Urinary bladder (tissue), 4 donors: Measurements from ENCODE around the gene GUK1. TPM values are rescaled to one million over a fixed set of nuclear protein-coding genes. Genes with fewer than 3 reads are reported as not detected.
A peak's percentile ranks its signal among the peaks of the same experiment; 100 is the strongest.

Experiments
- DNase-seq: peaks from one replicate; pipeline ENCODE4 v3.0.0-alpha.2; 2015; ENCODE audit errors: extremely low spot score
- H3K27ac ChIP-seq: one replicate; pipeline ENCODE4 v1.5.1; 2013; ENCODE audit warnings: low read depth, mild to moderate bottlenecking, moderate library complexity
- H3K36me3 ChIP-seq: one replicate; pipeline ENCODE4 v1.6.1; 2013; ENCODE audit warnings: mild to moderate bottlenecking, moderate library complexity; ENCODE audit not compliant: insufficient read depth
- H3K4me1 ChIP-seq: one replicate; pipeline ENCODE4 v1.6.1; 2013; ENCODE audit warnings: mild to moderate bottlenecking, moderate library complexity; ENCODE audit not compliant: insufficient read depth
- H3K4me3 ChIP-seq: one replicate; pipeline ENCODE4 v1.5.1; 2013; ENCODE audit warnings: low read depth, low read length
- WGBS: extraction: QIAGEN DNeasy Blood & Tissue Kit; methylation state at CpG from one replicate; pipeline ENCODE4 v1.1.7; 2013; 5-methylcytosine and 5-hydroxymethylcytosine counted together
- polyA plus RNA-seq: library from polyadenylated mRNA; stranded (reverse); fragments of 200-250 nt; gene quantifications from one replicate; pipeline ENCODE4 v1.2.3, GENCODE V29; 2013
- total RNA-seq: library from RNA; depleted of rRNA; stranded (reverse); fragments of >200 nt; gene quantifications from one replicate; pipeline ENCODE4 v1.2.3, GENCODE V29; 2014
- donor health status: healthy with polysubstance abuse.
- donor health status: healthy.

GUK1 gene
- total and polyA plus RNA-seq, 2 donors, result 103 to 492 TPM

- Histone ChIP-seq H3K4me1 (no peaks in the 10 kb centered on the region), H3K27ac (no peak overlapping the region), H3K4me3 (no peak overlapping the region), H3K36me3 (no peaks in the 10 kb centered on the region)
- WGBS, result 83% methylated on average over 2 of the region's 2 CpGs
- DNase-seq, result no peak
These were observed 8.3 kb upstream of the GUK1 start for GRCh38 chr1:228131766-228132165.

- Histone ChIP-seq H3K27ac (no peak overlapping the region), H3K4me3 (no peak overlapping the region), H3K4me1 (no peaks in the 10 kb centered on the region), H3K36me3 (no peaks in the 10 kb centered on the region)
- no peak for DNase-seq
- WGBS, result 82% methylated on average over 12 of the region's 12 CpGs
These were observed 5.5 kb upstream of the GUK1 start for GRCh38 chr1:228134591-228134990.

GRCh38 chr1:228136901-228137300 lies 3.2 kb upstream of the GUK1 start:
- Histone ChIP-seq H3K27ac (no peak overlapping the region), H3K4me1 (no peaks in the 10 kb centered on the region)
- WGBS, result 12% methylated on average over 1 of the region's 1 CpG

GRCh38 chr1:228139406-228139930 lies 611 bp upstream of the GUK1 start:
- DNase-seq, result no peak
- 19% methylated on average over 30 of the region's 30 CpGs for WGBS

More at GRCh38 chr1:228136901-228137300, 3.2 kb upstream of the GUK1 start:
- no peak for DNase-seq
- no peaks in the 10 kb centered on the region for H3K36me3 ChIP-seq
- no peak overlapping the region for H3K4me3 ChIP-seq

GRCh38 chr1:228140724-228141225 lies 696 bp downstream of the GUK1 start:
- no peaks in the 10 kb centered on the region for H3K4me1 ChIP-seq
- H3K36me3 ChIP-seq, result no peaks in the 10 kb centered on the region
- 5% methylated on average over 25 of the region's 25 CpGs for WGBS

More at GRCh38 chr1:228139406-228139930, 611 bp upstream of the GUK1 start:
- Histone ChIP-seq H3K4me1 (no peaks in the 10 kb centered on the region), H3K36me3 (no peaks in the 10 kb centered on the region), H3K27ac (peak overlapping the region; percentile 89), H3K4me3 (peak overlapping the region; percentile 34)

GRCh38 chr1:228141226-228142044 lies 1.4 kb downstream of the GUK1 start:
- no peaks in the 10 kb centered on the region for H3K4me1 ChIP-seq
- H3K4me3 ChIP-seq, result peak overlapping the region; percentile 69
- no peak for DNase-seq
- H3K27ac ChIP-seq, result no peak overlapping the region
- H3K36me3 ChIP-seq, result no peaks in the 10 kb centered on the region
- WGBS, result 42% methylated on average over 27 of the region's 27 CpGs

More at GRCh38 chr1:228140724-228141225, 696 bp downstream of the GUK1 start:
- Histone ChIP-seq H3K27ac (peak overlapping the region; percentile 90), H3K4me3 (peak overlapping the region; percentile 69)
- no peak for DNase-seq

GRCh38 chr1:228142155-228142691 lies 2.1 kb downstream of the GUK1 start:
- H3K36me3 ChIP-seq, result no peaks in the 10 kb centered on the region
- no peaks in the 10 kb centered on the region for H3K4me1 ChIP-seq
- no peak overlapping the region for H3K4me3 ChIP-seq
- no peak overlapping the region for H3K27ac ChIP-seq
- 75% methylated on average over 16 of the region's 16 CpGs for WGBS
- DNase-seq, result no peak

- Histone ChIP-seq H3K4me3 (no peak overlapping the region), H3K4me1 (no peaks in the 10 kb centered on the region), H3K36me3 (no peaks in the 10 kb centered on the region), H3K27ac (no peak overlapping the region)
- no peak for DNase-seq
- WGBS, result 80% methylated on average over 11 of the region's 11 CpGs
These were observed 2.6 kb downstream of the GUK1 start for GRCh38 chr1:228142701-228143136.

- H3K4me3 ChIP-seq, result no peak overlapping the region
- no peaks in the 10 kb centered on the region for H3K36me3 ChIP-seq
- no peak overlapping the region for H3K27ac ChIP-seq
- 88% methylated on average over 12 of the region's 12 CpGs for WGBS
- no peak for DNase-seq
- H3K4me1 ChIP-seq, result no peaks in the 10 kb centered on the region
These were observed 3.6 kb downstream of the GUK1 start for GRCh38 chr1:228143480-228144192.

GRCh38 chr1:228144193-228144992 lies 4.3 kb downstream of the GUK1 start:
- Histone ChIP-seq H3K27ac (no peak overlapping the region), H3K4me1 (no peaks in the 10 kb centered on the region), H3K36me3 (no peaks in the 10 kb centered on the region), H3K4me3 (no peak overlapping the region)
- WGBS, result 78% methylated on average over 16 of the region's 16 CpGs
- no peak for DNase-seq

- Histone ChIP-seq H3K4me1 (no peaks in the 10 kb centered on the region), H3K36me3 (no peaks in the 10 kb centered on the region), H3K27ac (no peak overlapping the region), H3K4me3 (no peak overlapping the region)
- no peak for DNase-seq
- 86% methylated on average over 8 of the region's 8 CpGs for WGBS
These were observed 4.9 kb downstream of the GUK1 start for GRCh38 chr1:228144993-228145343.

- H3K36me3 ChIP-seq, result no peaks in the 10 kb centered on the region
- no peak for DNase-seq
- no peak overlapping the region for H3K27ac ChIP-seq
These were observed 5.7 kb downstream of the GUK1 start for GRCh38 chr1:228145463-228146416.

More at GRCh38 chr1:228145463-228146416, 5.7 kb downstream of the GUK1 start:
- 89% methylated on average over 31 of the region's 31 CpGs for WGBS
- H3K4me1 ChIP-seq, result no peaks in the 10 kb centered on the region
- H3K4me3 ChIP-seq, result no peak overlapping the region
